Measurements from ENCODE around the gene CACNB4. TPM values are rescaled to one million over a fixed set of nuclear protein-coding genes. Genes with fewer than 3 reads are reported as not detected.

Gene CACNB4
- total and polyA plus RNA-seq, 9 of the 15 experiments (the other 6 are each of a cell fraction or from before 2014, with no cell fraction given): 0.01 to 0.20 (median 0.04) TPM; not detected in 1

DNA sequence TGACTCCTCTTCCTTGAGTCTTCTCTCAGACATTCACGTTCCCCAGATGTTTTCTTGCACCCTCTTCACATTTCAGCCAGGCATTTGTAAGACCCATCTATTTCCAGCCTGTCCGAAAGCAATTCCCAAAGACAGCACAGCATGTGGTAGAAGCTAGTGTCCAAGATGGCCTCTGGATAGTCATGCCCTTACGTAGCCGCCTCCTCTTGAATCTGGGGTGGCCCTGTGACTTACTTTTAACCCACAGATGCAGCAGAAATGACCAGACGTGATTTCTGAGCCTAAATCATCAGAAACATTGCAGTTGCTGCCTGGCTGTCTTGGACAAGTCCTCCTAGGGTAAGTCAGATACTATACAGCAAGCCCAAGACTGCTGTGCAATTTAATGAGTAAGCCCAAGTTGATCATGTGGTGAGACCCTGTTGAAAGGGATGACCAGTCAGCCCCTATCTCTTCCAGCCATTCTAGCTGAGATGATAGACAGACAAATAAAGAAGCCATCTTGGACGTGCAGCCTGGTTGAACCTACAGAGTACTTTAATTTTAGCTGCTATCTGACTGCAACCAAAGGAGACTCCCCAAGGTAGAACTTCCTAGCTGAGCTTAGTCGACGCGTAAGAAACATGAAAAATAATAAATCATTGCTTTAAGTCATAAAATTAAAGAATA, 282.9 kb downstream of the CACNB4 start (continued):
- TF ChIP-seq, protein P1, sequence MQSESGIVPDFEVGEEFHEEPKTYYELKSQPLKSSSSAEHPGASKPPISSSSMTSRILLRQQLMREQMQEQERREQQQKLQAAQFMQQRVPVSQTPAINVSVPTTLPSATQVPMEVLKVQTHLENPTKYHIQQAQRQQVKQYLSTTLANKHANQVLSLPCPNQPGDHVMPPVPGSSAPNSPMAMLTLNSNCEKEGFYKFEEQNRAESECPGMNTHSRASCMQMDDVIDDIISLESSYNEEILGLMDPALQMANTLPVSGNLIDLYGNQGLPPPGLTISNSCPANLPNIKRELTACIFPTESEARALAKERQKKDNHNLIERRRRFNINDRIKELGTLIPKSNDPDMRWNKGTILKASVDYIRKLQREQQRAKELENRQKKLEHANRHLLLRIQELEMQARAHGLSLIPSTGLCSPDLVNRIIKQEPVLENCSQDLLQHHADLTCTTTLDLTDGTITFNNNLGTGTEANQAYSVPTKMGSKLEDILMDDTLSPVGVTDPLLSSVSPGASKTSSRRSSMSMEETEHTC (IDR thresholded peaks at IDR 0.05): peak; percentile 51; the same call in 1 of the 2 replicates
- TF ChIP-seq ZSCAN32 (CRISPR knock-in tag; IDR thresholded peaks at IDR 0.05): no peak
- TF ChIP-seq, protein P2, sequence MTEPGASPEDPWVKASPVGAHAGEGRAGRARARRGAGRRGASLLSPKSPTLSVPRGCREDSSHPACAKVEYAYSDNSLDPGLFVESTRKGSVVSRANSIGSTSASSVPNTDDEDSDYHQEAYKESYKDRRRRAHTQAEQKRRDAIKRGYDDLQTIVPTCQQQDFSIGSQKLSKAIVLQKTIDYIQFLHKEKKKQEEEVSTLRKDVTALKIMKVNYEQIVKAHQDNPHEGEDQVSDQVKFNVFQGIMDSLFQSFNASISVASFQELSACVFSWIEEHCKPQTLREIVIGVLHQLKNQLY (CRISPR knock-in tag; conservative IDR thresholded peaks at IDR 0.05): no peak
- TF ChIP-seq, protein P3, sequence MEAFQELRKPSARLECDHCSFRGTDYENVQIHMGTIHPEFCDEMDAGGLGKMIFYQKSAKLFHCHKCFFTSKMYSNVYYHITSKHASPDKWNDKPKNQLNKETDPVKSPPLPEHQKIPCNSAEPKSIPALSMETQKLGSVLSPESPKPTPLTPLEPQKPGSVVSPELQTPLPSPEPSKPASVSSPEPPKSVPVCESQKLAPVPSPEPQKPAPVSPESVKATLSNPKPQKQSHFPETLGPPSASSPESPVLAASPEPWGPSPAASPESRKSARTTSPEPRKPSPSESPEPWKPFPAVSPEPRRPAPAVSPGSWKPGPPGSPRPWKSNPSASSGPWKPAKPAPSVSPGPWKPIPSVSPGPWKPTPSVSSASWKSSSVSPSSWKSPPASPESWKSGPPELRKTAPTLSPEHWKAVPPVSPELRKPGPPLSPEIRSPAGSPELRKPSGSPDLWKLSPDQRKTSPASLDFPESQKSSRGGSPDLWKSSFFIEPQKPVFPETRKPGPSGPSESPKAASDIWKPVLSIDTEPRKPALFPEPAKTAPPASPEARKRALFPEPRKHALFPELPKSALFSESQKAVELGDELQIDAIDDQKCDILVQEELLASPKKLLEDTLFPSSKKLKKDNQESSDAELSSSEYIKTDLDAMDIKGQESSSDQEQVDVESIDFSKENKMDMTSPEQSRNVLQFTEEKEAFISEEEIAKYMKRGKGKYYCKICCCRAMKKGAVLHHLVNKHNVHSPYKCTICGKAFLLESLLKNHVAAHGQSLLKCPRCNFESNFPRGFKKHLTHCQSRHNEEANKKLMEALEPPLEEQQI (IDR thresholded peaks at IDR 0.05): peak; percentile 50; the same call in 1 of the 2 replicates
- TF ChIP-seq, protein P4, sequence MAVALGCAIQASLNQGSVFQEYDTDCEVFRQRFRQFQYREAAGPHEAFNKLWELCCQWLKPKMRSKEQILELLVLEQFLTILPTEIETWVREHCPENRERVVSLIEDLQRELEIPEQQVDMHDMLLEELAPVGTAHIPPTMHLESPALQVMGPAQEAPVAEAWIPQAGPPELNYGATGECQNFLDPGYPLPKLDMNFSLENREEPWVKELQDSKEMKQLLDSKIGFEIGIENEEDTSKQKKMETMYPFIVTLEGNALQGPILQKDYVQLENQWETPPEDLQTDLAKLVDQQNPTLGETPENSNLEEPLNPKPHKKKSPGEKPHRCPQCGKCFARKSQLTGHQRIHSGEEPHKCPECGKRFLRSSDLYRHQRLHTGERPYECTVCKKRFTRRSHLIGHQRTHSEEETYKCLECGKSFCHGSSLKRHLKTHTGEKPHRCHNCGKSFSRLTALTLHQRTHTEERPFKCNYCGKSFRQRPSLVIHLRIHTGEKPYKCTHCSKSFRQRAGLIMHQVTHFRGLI (CRISPR knock-in tag; IDR thresholded peaks at IDR 0.05): no peak
- TF ChIP-seq ZNF431 (CRISPR knock-in tag; IDR thresholded peaks at IDR 0.05): no peak
- TF ChIP-seq, protein P5, sequence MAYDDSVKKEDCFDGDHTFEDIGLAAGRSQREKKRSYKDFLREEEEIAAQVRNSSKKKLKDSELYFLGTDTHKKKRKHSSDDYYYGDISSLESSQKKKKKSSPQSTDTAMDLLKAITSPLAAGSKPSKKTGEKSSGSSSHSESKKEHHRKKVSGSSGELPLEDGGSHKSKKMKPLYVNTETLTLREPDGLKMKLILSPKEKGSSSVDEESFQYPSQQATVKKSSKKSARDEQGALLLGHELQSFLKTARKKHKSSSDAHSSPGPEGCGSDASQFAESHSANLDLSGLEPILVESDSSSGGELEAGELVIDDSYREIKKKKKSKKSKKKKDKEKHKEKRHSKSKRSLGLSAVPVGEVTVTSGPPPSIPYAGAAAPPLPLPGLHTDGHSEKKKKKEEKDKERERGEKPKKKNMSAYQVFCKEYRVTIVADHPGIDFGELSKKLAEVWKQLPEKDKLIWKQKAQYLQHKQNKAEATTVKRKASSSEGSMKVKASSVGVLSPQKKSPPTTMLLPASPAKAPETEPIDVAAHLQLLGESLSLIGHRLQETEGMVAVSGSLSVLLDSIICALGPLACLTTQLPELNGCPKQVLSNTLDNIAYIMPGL (CRISPR knock-in tag; IDR thresholded peaks at IDR 0.05): no peak
- TF ChIP-seq MTA1 (IDR thresholded peaks at IDR 0.05; ENCODE audit: borderline replicate concordance): no peak
- no peak for TF ChIP-seq ZNF232 (CRISPR knock-in tag; IDR thresholded peaks at IDR 0.05)
- TF ChIP-seq TBL1XR1 (IDR thresholded peaks at IDR 0.05; ENCODE audit: low read length in 2 of 2): peak in 1 of 2 experiments; percentile 77; a peak in 2 of 4 replicates
- TF ChIP-seq LEF1 (IDR thresholded peaks at IDR 0.05): 0 out of 2 replicates have a peak, but pooled peaks have one; percentile 29

Measured in K562 (cell line).